ENCODE data around the gene ZFP64.

The ZFP64 gene

DNA sequence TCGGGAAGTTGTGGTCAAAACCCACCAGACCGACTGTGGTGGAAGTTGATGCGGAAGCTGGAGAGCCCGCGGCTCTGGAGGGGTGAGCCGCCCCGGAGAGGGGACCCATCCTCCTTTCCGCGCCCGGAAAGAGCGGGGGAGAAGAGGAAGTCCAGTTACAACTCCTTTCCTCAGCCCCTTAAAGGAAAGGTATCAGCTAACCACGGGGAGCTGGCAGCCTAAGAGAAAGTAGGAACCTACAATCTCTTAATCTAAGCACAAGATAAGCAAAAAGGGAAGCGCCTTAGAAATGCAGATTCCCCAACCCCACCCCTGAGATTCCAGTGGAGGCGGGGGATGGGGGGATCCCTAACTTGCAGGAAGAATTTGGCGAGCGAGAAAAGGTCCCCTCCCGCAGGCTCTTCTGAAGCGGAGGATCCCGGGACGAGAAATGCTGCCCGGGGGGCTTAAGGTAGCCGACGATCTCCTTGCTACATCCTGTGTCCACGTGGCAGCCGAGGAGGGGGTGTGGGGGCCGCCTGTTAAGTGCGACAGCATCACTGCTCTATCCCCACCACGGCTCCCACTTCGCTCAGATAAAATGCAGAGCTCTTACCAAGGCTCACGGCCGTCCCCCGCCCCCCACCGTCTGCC lies 87.5 kb downstream of the ZFP64 start:
- DNase-seq = no peak

DNA sequence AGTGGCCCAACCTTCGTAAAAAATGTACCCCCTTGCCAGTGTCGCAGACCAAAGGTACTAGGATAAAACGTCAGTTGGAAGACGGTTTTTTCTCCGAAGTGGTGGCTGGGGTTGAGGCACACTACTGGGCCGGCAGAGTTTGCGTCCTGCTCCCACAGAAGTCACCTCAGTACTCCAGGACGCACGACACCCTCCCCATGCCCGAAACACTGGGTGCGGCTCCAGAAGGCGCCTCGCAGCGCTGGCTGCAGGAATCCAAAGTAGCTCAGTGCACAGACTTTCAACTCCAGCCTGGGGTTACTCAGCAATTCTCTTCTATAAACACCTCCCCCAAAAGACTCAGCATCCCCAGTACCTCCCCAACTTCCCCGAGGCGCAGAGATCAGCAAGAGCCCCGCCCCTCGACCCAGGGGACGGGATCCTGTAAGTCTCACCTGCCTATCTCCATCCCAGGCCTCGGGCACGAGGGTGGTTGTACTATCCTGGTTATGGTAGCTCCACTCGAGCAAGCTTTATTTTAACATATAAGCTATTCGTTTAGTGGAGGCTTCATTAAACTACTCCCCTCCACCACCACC lies 88.2 kb downstream of the ZFP64 start:
- DNase-seq = no peak

DNA sequence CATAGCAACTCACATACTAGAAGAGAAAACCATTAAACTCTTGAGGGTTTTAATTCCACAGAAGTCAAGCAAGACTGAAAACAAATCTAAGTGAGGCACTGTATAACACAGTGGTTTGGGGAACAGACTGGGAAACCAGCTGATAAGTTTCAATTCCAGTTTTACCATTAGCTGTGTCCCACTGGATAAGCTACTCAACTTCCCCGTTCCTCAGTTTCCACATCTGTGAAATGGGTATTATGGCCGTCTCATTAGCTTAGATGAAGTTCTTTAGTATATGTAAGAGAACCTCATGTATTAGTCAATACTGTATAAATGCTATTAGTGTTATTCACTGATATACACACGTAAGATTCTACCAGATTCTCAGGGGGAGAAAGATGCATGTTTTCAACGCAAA lies 89.0 kb downstream of the ZFP64 start:
- DNase-seq = no peak

DNA sequence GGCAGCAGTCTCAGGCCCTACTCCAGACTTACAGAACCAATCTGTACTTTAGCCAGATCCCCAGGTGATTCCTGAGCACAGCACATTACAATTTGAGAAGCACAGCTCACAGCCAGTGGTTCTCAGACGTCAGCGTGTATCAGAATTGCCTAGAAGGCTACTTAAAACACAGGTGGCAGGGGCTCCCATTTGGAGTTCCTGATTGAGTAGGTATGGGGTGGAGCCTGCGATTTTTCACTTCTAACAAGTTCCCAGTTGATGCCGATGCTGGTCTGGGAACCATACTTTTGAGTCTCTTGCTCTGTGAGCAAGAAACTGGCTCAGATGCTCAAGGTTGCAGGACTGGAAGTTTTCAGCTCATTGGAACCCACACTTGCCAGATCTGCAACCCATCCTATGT lies 89.5 kb downstream of the ZFP64 start:
- no peak for DNase-seq

All from activated naive CD4-positive, alpha-beta T cell (primary cell).